Subcutaneous adipose tissue (tissue), 4 donors: ENCODE measurements around the gene PLXNA4. TPM values are rescaled to one million over a fixed set of nuclear protein-coding genes. Genes with fewer than 3 reads are reported as not detected.

Source experiments
- total RNA-seq, 4 donors: library from RNA; depleted of rRNA; stranded (reverse); fragments of >200 nt; gene quantifications; one replicate each; pipeline ENCODE4 v1.1.0, GENCODE V29; 2016
- TF ChIP-seq, protein P1 (sequence below): fragments of 450-650 bp; IDR thresholded peaks from one replicate; pipeline ENCODE4 v1.5.1; 2016; ENCODE audit warnings: low read depth, mild to moderate bottlenecking, control low read depth, antibody characterized with exemption, moderate library complexity

PLXNA4 gene
- total RNA-seq, 4 donors from 2014 or later, result 30.2 to 112 (median 54.6) TPM

DNA sequence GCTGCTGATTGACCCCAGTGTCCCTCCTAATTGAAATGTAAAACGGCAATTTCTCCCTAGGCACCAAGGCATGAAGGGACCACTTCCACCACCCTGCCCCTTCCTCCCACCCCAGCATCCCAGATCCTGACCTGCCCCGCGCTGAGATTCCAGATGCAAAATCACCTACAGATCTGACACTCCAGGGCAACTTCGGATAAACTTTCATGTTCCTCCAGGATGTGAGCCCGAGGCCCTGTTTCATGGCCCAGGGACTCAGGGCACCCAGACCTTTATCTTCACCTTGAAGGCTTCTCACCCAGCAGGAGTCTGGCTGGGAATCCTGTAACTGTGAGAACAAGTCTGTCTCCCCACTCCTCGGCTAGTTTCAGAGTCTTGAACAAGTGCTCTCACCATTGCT is 361.8 kb downstream of the PLXNA4 start:
- TF ChIP-seq, protein P1, sequence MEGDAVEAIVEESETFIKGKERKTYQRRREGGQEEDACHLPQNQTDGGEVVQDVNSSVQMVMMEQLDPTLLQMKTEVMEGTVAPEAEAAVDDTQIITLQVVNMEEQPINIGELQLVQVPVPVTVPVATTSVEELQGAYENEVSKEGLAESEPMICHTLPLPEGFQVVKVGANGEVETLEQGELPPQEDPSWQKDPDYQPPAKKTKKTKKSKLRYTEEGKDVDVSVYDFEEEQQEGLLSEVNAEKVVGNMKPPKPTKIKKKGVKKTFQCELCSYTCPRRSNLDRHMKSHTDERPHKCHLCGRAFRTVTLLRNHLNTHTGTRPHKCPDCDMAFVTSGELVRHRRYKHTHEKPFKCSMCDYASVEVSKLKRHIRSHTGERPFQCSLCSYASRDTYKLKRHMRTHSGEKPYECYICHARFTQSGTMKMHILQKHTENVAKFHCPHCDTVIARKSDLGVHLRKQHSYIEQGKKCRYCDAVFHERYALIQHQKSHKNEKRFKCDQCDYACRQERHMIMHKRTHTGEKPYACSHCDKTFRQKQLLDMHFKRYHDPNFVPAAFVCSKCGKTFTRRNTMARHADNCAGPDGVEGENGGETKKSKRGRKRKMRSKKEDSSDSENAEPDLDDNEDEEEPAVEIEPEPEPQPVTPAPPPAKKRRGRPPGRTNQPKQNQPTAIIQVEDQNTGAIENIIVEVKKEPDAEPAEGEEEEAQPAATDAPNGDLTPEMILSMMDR, result no peak

DNA sequence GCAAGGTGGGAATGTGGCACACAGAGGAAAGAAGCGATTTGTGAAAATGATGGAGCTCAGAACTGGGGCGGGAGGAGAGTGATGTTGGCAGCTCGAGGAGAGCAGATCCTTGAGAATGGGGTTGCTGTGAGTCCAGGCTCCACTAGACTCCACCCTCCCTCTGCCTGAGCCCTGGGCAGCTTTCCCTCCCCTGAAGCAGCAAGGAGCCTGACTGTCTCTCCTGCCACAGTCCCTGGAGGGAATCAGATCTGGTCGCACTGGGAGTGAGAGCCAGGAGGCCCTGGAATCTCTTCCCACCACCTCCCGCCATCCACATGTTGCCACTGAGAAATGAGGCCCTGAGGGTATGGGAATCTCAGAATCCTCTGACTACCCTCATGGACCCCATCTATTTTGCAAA is 362.7 kb downstream of the PLXNA4 start:
- TF ChIP-seq, protein P1, result no peak

DNA sequence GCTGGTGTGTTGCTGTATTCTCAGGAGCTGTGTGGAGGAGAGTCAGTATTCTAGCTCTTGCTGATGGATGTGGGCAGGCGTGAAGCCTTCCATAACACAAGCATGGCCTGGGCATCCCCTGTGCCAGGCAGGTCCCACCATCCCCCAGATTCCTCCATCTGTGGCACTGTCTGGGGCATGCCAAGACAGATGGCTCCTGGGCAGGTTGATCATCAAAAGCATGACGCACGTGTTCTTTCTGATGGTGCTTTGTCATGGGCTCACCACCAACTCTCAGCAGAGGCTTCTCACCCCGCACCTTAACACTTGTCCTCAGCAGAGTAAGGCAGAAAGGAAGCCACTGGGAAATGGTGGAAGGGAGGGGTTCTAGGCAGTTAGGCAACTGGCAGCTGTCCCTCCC is 364.3 kb downstream of the PLXNA4 start:
- TF ChIP-seq, protein P1, result no peak

DNA sequence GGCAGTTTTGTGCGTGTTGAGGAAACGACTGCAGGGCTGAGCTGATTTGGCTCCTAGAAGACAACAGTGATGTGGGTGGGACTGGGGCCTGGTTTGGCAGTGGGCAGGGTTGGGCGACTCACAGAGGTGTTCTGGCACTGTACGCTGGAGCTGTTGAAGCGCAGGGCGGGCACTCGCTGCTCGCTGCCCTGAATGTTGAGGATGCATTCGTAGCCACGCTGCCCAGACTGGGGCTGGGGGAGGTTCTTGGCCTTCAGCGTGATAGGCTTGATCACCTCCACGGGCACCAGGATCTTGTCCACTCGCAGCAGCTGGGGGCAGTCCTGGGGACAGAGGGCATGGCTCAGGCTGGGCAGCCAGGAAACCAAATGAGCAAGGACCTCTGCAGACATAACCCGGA is 365.4 kb downstream of the PLXNA4 start:
- TF ChIP-seq, protein P1, result no peak

DNA sequence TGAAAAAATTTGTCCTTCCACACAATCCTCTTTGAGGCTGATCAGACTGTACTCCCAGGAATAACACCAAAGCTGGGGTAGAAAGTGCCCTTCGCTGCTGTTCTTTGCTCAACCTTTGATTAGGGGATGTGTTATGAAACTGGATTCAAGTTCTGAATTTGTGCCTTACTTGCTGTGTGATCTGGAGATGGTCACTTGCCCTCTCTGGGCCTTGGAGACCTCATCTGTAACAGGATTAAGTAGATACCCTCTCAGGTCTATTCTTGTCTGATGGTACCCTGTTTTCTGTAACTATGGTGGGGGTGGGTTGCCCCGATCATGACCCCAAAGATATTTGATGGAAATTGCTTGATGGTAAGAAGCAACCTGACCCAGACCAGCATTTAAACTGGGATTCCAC is 368.5 kb downstream of the PLXNA4 start:
- TF ChIP-seq, protein P1, result no peak

DNA sequence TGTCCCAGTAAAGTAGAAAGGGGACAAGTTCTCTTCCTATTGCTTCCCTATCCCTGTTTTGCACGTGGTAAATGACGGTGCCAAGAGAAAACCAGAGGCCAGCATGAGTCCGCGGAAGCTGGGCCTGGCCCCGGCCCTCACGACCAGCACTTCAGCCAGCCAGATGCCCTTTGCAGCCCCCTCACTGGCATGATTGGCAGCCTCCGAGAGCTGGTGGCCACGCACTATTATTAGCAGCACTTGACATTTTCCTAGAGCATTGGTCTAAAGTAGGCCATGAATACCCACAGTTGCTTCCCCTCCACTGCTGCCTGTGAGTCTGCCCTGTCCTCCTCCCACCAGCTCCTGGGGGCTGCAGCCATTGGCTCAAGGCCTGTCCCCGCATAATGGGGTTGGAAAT is 369.1 kb downstream of the PLXNA4 start:
- TF ChIP-seq, protein P1, result no peak

DNA sequence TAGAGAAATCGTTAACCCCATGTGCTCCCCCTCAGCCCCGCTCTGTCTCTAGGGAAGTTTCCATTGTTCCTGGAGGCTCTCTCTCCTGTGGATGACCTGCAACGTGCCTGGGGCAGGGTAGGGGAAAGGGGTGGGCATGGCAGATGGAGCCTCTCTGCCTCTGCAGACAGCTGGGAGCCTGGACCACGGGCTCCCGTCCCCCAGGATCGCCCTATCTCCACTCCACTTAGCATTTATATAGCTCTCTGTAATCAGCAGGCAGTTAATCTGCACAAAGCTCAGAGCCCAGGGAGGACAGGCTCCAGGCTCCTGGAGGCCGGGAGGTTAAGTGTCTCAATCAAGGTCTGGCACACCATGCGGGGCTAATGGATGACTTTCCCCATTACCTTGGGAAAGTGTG is 369.7 kb downstream of the PLXNA4 start:
- TF ChIP-seq, protein P1, result no peak
